ENCODE measurements around the gene RAPGEF4.

Gene RAPGEF4

GRCh38 chr2:172977270-172978062 is 241.8 kb downstream of the RAPGEF4 start:
- DNase-seq = no peak

DNA sequence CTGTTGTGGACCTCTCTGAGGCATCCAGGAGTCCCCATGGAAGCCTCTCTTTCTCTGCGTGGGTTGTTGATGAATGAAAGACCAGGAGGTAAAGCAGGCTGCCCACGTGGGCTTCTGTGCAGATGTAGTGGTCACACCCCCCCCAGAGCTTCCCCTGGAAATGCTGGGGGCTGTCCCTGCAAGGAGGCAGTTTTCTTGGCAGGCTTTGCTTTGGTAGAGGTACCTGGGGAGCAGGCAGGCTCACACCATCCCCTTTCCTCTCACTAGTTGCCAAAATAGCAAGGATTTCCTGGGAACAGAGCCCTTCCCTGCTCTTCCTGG is 242.4 kb downstream of the RAPGEF4 start:
- DNase-seq = no peak

GRCh38 chr2:172985139-172985892 is 249.7 kb downstream of the RAPGEF4 start:
- DNase-seq = no peak

DNA sequence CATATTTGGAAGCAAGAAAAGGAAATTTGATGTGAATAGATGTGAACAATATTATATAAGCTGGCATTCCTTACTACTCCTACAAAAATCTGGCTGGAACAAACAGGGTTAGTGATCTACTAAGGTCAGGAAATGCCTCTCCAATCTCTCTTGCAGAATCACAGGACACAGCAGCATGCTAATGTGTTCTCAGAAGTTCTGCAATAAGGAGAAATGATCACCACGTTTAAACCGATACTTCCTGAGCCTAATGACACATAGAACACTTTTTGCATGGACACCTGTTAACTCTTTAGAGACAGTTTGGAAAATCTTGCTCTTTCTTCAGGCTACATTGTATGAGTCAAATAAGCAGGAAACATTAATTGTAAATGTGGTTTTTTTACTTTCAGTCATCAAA is 250.4 kb downstream of the RAPGEF4 start:
- no peak for DNase-seq

DNA sequence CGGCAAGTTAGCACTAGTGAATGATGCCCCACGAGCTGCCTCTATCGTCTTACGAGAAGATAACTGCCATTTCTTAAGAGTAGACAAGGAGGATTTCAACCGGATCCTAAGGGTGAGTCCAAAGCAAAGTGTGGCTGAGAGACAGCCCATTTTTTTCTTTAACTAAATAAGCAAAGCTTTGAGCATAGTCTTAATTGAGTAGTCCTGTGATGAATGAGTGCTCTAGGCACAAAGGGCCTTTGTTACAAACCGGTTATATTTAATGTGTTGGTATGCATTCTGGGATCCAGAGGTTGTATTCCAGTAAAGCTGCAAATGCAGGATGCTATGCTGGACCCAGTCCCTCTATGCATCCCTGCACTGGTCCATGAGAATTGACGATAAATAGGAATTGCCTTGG is 253.1 kb downstream of the RAPGEF4 start:
- no peak for DNase-seq

DNA sequence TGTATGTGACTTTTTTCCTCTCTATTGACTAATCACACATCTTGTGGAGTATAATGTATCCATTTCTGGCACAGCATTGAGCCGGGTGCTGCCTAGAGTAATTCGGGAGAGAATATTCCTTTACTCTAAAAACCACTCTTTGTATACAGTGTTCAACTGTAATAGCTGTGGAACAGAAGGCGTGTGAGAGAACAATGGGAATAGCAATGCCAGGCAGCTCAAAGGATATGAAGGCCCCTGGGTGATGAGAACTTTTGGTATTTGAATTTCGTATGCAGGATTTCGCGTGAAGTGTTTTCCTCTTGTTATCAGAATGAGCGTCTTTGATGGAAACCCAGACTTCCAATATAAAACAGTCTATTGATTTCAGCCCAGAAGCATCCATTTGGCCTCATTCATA is 255.4 kb downstream of the RAPGEF4 start:
- DNase-seq = no peak

- DNase-seq = no peak
Observed at GRCh38 chr2:172993139-172993538, 257.5 kb downstream of the RAPGEF4 start.

DNA sequence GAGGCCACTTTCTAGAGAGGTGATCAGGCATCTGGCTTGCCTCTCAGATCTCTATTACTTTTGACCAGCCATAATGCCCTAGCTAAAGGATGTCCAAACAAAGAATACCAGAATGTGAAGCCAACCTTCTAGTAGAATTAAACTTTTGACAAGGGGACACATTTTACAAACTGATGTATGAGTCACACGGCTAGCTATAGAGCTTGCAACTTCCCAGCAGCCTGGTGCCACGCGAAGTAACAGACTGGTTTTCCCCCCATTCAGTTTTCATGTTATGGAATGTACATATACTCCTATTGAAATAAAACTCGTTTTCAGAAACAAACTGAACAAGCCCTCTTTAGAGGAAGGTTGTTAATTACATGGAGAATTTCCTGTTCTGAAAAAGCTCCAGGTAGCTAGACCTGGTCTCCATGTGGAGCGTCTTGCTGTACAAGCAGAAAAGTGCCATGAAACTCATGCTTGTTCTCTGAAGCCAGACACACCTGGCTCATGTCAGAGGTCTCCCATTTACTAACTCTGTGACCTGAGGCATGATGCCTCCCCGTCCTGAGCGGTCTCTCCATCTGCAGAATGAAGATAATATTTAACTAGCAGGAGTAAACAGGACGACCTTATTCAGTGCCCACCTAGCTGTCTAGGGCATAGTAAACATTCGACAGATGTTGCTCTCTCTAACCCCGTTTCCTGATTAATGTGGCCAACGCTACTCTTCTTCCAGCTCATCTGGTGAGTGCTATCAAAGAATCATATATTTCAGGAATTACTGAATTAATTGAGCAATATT is 258.5 kb downstream of the RAPGEF4 start:
- DNase-seq = no peak

DNA sequence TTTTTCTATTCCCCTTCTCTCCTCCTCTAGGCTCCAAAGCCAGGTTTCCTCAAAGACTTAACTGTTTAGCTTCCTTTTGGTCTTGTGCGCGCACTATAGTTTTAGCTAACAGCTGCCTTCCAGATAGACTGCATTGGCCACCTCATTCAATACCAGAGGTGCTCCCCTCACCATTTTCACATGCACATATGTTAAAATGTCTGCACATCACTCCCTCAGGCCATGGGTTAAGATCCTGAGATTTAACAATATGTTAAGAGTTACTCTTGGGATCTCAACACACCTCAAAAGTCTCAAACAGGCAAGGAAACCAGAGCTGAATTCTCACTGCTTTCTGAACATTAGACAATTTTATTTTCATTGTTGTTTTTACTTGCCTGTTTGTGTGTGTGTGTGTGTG is 259.2 kb downstream of the RAPGEF4 start:
- DNase-seq = no peak

GRCh38 chr2:172995323-172996244 is 259.9 kb downstream of the RAPGEF4 start:
- DNase-seq = no peak

DNA sequence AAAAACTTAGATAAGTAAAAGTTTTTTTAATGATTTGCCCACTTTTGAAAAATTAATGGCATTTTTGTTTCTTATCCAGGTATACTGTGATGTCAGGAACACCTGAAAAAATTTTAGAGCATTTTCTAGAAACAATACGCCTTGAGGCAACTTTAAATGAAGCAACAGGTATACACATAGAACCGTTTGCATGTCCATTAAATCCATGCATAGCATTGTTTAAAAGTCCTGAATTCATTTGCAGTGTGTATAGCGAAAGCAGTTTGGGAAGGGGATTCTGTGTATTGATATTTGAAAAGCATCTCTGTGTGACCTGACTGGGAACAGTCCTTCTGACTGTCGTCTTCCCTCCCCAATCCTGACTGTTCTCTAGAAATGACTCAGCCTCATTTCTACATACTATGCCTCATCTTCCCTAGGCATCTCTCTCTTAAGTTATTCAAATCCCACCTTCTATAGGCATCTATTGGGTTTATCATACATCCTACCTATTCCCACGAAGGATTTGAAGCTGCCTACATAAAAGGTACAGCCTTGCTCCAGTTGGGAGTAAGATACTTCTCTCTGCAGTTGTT is 260.8 kb downstream of the RAPGEF4 start:
- DNase-seq = no peak

DNA sequence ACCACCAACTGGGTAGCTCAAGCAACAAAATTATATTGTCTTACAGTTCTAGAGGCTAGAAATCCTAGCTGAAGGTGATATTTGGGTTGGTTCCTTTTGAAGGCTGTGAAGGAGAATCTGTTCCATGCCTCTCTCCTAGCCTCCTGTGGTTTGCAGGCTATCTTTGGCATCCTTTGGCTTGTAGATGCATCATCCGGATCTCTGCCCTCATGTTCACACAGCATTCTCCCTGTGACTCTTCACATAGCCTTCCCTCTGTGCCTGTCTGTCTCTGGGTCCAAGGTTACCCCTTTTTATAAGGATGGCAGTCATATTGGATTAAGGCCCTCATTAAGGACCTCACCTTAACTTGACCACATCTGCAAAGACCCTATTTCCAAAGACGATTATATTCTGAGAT is 261.4 kb downstream of the RAPGEF4 start:
- DNase-seq = no peak

- no peak for DNase-seq
Observed at GRCh38 chr2:172998547-172999272, 263.1 kb downstream of the RAPGEF4 start.

DNA sequence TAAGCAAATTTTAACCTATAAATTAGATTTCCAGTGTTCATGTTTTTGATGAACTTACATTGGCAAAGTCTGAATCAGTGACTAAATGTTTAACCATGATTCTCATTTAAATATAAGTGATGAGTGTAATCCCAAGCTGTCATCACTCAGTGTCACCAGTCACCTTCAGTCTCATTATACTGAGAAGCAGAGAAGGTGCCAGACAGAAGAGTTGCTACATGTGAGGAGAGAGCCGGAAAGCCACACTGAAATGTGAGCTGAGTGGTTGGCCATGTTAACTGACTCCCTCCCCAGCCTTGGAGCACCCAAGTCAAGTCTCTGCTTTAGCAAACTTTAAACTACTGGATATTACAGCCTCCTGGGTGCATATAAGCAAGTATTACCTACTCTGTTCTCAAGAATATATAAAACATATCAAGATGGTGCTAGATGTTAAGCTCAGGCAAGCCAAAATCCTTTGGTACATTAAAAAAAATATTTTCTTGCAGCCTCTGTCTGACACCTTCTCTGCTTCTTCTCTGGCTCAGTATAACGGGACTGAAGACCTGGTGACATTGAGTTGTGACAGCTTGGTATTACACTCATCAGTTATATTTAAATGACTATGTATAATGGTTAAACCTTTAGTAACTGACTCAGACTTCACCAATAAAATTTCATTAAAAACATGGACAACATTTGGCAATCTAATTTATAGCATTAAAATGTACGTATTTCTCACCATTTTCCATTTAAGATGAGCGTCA is 264.2 kb downstream of the RAPGEF4 start:
- no peak for DNase-seq

DNA sequence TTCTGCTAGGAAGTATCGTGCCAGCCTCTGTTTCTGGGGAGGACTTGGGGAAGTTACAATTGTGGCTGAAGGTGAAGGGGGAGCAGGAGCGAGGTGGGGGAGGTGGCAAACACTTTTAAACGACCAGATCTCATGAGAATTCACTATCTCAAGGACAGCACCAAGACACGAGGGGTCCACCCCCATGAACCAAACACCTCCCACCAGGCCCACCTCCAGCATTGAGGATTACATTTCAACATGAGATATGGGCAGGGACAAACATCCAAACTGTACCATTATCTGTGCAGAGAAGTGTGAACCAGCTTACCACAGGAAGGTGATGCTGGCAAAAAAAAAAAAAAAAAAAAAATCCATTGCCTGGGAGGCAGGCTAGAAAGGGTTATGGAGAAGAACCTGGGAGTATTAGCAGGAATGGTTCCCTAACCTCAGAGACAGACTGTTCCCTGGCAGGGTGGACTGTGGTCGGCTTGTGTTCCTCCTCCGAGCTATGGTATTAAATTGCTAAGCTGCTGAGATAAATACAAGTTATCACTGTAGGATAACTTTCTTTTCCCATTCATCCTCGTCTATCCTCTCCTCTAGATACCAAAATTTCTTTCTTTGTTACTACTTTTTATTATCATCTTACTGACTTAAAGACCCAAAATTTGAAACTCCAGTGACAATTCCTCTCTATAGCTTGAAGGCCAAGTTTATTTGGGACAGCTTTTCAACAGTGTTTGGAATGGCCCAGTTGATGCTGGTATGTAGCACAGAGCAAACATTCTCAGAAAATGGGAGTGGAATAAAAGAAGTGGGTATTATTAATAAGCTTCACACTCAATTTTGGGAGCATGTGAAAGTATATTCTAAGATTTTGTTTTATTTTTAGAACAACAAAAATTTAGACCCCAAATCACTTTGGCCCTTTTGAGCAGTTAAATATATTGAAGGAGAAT is 266.3 kb downstream of the RAPGEF4 start:
- no peak for DNase-seq

DNA sequence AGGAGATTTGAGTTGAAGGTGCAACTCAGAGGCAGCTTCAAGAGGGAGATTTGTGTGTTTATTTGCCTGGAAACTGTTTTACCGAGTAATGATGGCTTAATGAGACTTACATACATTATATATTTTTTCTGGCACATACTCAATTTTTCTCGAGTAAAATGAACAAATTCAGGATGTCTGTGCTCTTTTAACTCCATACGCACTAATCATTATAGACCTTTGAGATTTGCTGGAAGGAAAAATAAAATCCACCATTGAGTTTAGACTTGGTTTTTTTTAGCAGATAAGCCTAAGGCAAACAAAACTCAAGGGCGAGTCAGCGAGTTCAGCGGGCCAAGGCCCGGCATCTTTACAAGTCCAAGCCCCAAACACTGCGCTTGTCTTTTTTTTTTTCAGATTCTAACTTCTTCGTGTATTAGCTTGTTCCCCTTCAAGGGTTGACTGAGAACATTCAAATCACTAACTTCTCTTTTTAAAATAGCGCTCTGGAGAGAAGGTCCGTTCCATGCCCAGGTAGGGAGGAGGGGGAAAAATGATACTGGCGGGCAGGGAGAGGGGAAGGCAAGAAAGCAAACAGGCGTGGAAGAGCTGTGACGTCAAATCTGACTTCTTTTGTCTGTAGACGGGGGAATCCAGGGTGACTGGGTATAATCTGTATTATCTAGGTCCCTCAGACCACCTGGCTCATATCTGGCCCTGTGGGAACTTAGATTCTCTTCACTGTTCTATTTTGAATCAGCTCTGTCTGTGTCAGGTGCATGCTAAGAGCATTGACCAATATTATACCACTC is 267.3 kb downstream of the RAPGEF4 start:
- DNase-seq = no peak

DNA sequence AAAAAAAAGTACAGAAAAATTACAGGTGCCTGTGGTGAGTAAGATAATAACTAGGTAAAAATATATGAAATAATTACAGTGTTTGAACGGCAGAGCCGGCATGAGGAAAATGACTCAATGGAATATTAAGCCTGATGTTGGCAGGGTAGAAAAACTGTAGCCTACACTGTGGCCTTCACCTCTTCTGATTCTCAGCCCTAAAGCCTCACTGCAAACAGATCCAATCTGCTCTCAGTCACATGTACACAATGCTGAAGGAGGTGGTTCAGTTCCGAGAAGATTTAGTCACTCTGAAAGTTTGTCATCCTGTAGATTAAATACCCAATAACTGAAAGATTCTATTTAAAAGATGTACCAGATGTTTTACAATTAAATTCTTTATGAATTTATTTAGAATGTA is 273.1 kb downstream of the RAPGEF4 start:
- DNase-seq = peak; percentile 59

DNA sequence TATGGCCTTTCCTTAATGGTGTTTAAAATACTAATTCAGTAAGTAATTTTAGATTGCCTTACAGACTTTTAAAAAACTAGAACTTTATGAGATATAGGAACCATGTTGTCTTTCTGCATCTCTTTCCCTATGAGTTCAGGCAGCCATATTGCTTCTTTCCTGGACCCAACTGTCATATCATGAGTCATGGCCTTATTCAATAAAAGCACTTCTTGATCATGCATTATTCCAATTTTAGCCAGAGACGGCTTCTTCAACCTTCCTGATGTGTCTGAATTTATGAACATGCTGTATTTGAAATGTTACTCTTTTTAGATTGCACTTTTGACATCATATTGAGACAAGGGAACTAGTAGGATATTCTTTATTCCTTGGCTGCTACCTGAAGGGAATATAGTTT is 274.6 kb downstream of the RAPGEF4 start:
- no peak for DNase-seq

GRCh38 chr2:173016451-173016850 is 280.8 kb downstream of the RAPGEF4 start:
- no peak for DNase-seq

Data from NCI-H524 treated with DMSO at 0.1 percent for 48 hours (cell line).